HG03432 (cell line): ENCODE measurements around the gene IL10.

Experiments used
- ATAC-seq: cut with Tn5 transposase; IDR thresholded peaks from one replicate; pipeline ENCODE4 v1.9.1; 2021; ENCODE audit warnings: mild to moderate bottlenecking, moderate library complexity; ENCODE audit not compliant: unreplicated experiment

IL10 gene

DNA sequence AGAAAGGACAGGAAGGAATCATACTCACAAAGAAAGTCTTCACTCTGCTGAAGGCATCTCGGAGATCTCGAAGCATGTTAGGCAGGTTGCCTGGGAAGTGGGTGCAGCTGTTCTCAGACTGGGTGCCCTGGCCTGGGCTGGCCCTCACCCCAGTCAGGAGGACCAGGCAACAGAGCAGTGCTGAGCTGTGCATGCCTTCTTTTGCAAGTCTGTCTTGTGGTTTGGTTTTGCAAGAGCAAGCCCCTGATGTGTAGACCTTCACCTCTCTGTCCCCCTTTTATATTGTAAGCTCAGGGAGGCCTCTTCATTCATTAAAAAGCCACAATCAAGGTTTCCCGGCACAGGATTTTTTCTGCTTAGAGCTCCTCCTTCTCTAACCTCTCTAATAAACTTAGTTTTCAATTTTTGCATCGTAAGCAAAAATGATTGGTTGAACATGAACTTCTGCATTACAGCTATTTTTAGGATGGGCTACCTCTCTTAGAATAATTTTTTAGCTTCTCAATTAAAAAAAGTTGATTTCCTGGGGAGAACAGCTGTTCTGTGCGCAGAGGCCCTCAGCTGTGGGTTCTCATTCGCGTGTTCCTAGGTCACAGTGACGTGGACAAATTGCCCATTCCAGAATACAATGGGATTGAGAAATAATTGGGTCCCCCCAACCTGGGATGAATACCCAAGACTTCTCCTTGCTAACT, at the start of gene IL10:
Gene IL10 (minus strand): TSS at position 252 of the 695 bp plus-strand sequence. CDS start 59 bp downstream, at position 193.
- no peak for ATAC-seq

DNA sequence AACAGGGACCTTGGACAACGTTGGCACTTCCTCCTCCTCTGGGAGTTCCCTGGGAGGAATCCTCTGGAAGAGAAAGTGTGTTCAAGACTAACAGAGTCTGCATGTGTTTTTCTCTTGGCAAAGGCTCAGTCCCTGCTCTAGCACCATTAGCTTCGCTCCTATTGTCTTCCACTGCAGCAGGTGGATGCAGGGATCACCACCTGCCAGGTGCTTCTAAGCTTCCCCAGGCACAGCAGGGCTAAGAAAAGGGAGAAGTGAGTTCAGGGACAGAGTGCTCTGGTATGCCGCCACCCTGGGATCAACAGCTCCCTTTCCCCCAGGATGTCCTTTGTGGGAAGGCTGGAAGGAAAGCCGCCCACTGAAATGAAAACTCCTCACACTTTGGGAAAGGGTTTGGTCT, 49.2 kb upstream of the IL10 start:
- no peak for ATAC-seq

DNA sequence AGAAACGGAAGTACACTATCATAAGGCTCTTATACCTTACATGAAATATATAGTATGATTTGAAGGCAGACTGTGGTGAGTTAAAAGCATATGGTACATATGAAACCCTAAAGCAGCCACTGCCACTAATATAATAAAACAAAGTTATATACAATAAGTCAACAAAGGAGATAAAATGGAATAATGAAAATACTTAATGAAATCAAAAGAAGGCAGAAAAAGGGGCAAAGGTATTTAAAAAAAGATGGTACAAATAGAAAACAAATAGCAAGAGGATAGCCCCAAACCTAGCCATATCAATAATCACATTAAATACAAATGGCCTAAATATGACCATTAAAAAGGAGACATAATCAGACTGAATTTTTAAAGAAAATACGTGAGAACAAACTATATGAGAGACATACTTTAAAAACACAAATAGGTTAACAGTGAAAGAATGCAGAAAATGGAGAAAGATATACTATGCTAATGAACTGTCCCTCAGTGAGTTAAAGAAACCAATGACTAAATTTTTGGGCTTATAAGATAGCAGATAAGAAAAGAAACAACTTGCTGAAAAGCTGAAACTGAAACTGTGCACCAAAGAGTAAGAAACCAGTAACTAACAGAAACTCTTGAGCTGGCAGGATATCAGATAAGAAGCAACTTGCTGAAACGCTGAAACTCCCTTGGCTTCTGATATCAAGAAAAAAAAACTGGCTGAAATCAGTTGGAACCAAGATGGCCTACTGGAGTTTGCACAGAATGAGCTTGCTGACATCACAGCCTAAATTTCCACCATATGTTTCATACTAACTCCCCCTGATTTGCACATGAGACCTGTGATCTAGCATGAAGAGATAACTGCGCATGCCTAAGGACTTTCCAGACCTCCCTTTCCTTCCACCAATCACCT, 44.3 kb upstream of the IL10 start:
- ATAC-seq = peak; percentile 83

DNA sequence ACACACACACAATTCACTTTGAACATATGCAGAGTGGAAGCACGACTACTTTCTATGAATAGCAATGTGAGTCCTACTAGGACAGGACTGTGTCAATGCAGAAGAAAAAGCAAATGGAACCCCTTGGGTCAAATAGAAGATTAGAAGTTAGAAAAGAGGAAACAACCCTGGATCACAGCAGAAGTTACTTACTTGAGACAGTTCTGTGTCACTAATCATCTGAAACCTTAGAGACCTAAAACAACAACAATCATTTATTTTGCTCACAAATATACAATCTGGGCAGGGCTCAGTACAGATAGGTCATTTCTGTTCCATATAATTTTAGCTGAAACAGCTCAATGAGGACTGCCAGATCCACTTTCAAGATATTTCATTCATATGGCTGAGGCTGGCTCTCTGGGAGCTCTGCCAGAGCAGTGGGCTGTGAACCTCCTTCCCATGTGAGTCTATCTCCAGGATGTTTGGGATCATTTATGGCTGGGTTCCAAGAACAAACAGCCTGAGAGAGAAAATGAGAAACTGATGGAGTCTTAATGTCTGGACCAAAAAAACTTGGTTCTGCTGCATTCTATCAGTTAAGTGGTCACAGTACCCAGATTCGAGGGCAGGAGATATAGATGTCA, 42.5 kb upstream of the IL10 start:
- no peak for ATAC-seq

DNA sequence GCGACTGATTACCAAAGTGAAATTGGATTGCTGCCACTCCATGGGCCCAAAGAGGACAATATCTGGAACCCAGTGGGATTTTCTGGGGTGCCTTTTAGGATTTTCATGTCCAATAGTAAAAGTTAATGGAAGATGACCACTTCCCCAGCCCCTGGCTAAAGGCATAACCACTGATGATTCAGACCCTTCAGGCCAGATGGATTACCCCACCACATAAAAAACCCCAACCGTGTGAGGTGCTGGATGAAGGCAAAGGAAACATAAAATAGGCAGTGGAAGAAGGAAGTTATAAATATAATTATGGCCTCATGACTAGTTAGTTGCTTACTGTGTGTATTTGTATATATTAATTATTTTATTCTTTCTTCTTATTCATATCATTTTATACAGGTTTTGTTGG, 40.2 kb upstream of the IL10 start:
- ATAC-seq = no peak

DNA sequence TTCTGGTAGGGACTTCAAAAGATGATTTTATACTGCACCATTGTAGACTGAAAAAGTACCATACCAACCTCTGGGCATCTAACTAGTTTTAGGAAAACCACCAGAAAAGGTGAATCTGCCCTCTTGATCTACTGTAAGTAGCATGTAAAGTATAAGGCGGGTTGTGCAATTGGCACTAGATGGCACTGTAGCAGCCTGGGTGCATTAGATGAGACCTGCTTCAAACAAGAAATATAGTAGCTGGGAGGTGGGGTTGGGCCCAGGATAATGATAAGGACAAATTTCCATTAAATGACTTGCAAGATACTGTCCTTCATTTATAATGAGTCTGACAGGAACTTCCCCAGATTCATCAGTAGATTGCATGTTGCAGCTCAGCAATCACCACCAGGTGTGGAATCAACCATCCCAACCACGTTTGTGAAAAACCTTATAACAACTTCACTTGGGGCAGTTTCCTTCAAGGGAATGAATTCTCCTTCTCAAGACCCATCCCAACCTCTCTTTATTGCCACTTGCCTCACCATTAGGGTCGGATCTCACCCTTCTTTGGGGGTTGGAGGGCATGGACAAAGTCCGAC, 37.3 kb upstream of the IL10 start:
- no peak for ATAC-seq

DNA sequence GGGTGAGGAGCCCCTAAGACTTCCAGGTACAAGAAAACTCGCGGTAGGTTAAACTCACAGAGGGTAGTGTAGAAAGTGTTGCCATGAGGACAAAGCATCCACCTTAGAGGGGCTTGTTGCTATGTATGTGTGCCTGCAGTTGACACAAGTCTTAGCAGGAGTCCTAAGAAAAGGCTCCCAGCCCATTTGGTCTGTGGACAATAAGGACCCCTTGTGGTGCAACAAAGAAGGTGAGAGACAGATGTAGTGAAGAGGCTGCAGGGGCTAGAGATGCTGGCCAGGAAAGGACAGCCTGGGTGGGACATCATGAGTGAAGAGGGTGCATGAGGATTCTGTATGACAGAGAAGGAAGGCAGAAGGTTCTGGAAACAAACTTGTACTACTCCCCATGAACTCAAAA, 36.3 kb upstream of the IL10 start:
- no peak for ATAC-seq

DNA sequence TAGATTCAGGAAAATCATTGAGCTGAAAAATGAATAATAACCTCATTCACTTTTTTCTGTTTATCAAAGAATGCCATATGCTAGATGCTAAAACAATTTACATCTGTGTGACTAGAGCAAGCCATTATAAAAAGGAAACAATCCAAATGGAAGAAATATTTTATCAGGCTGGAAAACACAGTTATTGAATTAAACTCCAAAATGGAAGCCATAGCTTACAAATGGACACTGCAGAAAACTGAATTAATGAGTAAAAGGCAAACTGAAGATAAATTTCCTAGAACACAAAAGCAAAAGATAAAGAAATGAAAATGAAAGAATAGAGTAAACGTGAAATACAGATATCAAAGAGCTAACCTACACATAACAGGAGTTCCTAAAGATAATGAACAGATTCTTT, 33.1 kb upstream of the IL10 start:
- no peak for ATAC-seq

DNA sequence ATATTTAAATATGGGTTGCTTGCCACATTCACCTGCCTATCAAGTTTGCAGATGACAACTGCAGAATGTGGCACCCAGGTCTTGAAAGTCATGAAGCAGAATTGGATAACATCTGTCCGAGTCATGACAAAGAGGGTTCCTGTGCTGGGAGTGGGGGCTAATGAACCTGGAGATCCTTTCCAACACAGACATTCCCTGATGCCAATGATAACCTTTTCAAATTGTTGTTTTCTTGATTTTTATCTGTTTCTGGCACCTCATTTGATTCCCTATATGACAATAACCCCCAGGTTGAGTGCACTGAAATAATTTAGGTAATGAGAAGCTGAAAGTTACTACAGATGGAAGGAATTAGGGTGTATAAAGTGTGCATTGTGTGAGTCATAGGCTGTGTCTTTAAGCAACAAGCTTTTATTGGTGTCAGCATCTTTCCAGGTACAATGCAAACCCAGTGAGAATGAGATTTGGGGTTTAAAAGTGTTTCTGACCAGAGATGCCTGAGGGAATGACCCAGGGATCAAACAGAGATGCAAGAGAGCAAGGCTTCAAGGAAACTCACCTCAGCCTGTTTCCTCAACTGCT, 32.0 kb upstream of the IL10 start:
- ATAC-seq = no peak

DNA sequence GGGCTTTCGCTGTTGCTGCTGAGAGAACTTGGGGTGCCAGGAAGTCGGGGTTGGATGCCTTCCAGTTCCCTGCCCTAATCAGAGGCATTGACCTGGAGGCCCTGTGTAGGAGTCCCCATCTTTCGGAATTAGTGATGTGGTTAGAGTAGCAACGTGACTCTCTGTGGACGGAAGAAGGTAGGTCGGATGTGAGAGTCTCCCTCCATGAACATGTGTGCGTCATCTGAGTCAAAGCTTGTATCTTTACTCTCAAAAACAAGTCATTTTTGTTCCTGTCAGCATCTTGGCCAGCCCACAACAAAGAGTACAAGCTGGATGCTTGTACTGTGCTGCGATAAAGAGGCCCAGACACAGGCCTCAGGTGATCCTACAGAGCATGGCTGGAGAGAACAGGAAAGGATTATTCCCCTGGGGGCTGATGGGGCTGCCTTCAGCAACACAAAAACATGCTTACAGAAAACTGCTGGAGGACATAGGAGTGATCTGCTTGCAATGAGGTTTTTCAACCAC, 31.0 kb upstream of the IL10 start:
- peak; percentile 99 for ATAC-seq

DNA sequence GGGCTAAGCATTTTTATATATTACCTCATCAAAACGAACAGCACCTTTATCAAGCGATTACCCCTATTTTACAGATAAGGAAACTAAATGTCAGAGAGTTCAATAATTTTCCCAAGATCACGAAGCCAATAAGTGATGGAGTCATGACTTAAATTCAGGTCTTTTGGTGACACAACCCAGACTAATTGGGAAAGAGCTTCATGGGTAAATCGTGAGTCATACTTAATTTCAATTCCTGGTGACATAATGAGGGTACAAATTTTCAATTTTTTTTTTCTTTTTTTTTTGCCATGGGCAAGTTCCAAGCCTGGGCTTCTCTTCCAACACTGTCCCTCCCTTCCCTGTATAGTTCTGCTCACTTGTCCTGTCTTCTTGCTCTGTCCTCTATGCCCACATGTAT, 30.1 kb upstream of the IL10 start:
- no peak for ATAC-seq

DNA sequence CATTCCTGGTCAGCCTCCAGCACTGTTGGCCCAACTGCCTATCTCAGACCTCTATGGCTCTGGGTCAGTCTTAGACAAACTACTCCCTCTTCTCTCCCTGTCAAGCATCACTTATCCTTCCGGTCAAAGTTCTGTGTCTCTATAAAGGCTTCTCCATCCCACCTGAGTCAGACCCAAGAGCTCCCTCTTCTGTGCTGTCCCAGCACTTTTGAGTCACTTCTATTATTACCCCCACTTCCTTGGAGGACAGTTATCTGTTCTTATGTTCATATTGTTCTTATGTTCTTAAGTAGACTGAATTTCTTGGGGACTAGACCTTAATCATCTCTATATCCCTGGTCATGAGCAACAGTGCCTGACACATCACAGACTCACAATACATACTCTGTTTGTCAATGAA, 29.2 kb upstream of the IL10 start:
- ATAC-seq = no peak

DNA sequence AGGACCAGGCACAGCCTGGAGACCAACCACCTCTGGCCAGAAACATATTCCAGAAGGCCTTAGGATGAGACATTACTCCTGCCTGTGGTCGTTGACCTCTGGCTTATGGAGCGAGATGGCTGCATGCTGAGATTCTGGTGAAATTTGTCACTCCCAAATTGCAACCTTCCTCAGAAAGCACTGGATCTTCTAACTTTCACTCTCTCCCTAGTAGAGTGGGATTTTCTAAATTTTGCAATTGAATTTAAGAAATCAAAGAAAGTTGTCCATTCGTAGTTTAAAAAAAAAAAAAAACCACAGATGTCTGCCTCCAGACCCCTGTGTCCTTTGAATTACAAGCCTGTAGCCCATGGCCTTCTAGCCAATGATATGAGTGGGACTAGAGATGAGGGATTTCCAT, 28.6 kb upstream of the IL10 start:
- ATAC-seq = no peak

DNA sequence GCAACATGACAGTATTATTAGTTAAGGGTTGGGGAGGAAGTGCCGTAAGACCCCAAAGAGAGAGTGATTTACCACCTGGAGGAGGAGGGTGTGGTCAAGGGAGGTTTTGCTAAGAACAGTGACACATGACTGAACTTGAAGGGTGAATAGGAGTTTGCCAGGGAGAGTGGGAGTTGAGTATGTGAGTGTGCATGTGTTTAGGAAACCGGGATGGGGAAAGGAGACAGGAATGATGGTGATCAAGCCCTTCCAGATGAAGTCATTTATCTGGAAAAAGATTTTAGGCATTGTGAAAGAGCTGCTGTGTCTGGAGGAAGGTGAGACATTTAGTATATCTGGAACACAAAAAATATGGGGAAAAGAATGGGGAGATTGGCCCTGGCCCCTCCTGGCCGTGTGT, 28.1 kb upstream of the IL10 start:
- no peak for ATAC-seq

DNA sequence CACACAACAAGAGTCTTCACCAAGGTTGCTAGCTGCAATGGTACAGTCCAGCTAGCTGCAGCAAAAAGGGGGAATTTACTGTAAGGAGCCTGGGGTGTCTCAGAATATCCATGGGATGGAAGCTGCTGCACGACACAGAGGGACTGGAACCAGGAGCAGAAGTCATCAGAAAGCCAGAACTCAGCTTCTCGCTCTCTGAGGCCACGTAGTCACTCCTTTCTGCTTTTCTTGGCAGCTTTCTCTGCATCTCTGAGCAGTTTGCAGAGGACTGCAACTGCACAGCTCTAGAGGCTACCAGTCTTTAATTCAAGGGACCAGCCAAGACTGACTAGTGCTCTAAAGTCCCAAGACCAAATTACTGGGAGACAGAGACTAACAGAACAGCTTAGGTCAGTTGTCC, 27.0 kb upstream of the IL10 start:
- ATAC-seq = no peak

DNA sequence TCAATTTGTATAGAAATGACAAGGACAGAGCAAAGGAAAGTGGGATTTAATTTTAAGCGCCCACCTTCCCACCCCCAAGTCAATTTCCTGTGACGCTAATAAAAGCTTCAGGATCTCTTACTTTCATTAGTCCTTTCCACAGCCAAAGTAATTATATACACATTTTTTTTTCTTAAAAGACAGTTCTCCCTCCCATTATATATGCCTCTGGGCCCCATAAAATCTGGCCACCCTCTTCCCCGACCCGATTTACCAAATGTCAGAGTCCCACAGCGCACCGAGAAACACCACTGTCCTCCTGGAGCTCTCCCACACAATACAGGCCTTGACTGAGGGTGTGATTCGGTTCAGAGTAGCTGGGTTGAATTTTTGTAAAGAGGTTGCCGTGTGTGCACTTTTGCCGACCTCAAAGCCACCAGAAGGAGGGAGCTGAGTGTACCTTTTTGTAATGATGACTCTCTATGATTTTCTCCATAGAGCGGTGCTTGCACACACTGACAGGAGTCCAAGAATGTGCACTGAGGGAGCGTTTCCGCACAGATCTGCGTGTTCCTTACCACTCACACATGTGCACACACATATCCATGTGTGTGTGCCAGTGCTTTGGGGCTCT, 26.2 kb upstream of the IL10 start:
- ATAC-seq = no peak

DNA sequence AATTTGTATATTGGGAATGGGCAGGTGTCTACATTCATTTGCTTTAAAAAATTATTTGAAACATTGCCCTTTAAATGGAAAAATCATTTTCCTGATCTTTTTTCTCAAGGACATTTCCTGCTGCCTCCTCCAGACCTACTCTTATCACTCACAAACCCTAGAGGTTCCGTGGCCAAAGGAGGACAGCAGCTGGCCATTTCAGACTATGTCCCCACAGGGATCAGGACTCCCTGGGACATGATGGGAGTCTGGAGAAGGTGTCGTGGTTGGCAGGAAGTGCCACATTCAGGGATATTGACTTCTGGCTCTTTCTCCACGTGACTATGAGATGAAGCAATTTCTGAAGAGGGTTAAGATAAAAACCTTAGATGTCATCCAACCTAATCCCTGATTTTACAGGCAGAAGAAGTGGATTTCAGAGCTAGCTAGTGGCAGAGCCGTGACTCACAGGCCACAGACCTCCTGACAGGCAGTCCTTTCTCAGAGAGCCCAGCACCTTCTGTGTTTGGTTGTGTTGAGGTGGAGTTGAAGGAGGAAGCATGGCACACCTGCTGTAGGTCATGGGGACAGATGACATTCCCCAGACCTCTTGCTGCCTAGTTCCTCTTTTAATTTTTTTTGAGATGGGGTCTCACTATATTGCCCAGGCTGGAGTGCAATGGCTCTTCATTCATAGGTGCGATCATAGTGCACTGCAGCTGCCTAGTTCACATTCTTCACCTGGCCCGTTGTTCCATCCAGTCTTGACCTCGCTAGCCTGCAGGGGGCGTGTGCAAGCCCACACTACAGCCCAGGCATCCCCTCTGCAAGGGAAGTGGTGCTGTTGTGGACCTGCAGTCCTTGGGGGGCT, 25.5 kb upstream of the IL10 start:
- no peak for ATAC-seq

DNA sequence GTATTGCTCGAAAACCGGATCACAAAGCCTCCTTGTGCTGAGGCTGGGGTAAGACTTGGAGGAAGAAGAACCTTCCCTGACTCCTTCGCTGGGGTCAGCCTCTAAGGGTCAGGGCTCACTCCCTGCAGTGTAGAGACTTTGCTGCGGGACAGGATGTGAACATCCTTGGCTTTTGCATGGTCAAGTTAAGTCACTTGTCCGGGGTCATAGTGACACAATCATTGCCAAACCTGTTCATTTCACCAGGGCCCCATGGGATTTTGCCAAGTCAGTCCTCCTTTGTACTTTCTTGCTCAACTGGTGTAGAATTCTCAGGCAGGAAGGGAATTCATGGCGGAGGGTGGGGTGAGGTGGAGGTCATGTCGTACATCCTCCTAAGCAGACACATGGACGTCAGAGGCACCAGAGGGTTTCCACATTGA, 24.7 kb upstream of the IL10 start:
- ATAC-seq = no peak

DNA sequence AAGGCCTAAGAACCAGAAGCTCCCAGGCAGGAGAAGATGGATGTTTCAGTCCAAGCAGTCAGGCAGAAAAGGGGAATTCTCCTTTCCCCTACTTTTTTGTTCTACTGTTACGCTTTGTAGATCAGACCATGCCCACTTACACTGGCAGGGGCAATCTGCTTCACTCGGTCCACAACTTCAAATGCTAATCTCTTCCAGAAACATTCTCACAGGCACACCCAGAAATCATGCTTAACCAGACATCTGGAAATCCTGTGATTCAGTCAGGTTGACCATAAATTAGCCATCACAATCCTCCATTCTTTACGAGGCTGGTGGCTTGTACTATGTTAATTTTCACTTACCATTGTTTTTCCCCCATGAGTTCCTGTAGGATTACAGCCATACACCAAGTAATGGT, 23.8 kb upstream of the IL10 start:
- no peak for ATAC-seq
